Coronary artery (tissue), 2 donors: ENCODE measurements around the gene MYO16.

ENCODE experiments used
- DNase-seq: peaks from one replicate; pipeline ENCODE4 v3.0.0-alpha.2; 2017; ENCODE audit warnings: low spot score
- H3K27ac ChIP-seq, 2 donors: fragments of 200-600 bp; sonication (generic); one replicate each; pipeline ENCODE4 v1.5.1; 2016 to 2019
- H3K4me3 ChIP-seq: fragments of 200-600 bp; sonication (generic); 2 replicates; pipeline ENCODE4 v1.5.1; 2016; ENCODE audit warnings: mild to moderate bottlenecking, moderate library complexity
- CTCF ChIP-seq: fragments of 200-600 bp; sonication (generic); IDR thresholded peaks from one replicate; pipeline ENCODE4 v1.5.1; 2019; ENCODE audit warnings: antibody characterized with exemption

Gene MYO16

GRCh38 chr13:108963276-108963810 lies 333.9 kb downstream of the MYO16 start:
- no peak for TF ChIP-seq CTCF
- no peak for DNase-seq
- H3K4me3 ChIP-seq, result no peak overlapping the region
- no peak overlapping the region for H3K27ac ChIP-seq

- Histone ChIP-seq H3K27ac (no peak overlapping the region), H3K4me3 (no peak overlapping the region)
- TF ChIP-seq CTCF, result no peak
- DNase-seq, result no peak
Observed at GRCh38 chr13:108963846-108964600, 334.6 kb downstream of the MYO16 start.

- no peak for DNase-seq
- TF ChIP-seq CTCF, result no peak
Observed at GRCh38 chr13:108964606-108965005, 335.2 kb downstream of the MYO16 start.

GRCh38 chr13:108967371-108967770 lies 338.0 kb downstream of the MYO16 start:
- H3K4me3 ChIP-seq, result no peak overlapping the region
- no peak for TF ChIP-seq CTCF
- H3K27ac ChIP-seq, result no peak overlapping the region
- no peak for DNase-seq

More at GRCh38 chr13:108964606-108965005, 335.2 kb downstream of the MYO16 start:
- no peak overlapping the region for H3K4me3 ChIP-seq
- H3K27ac ChIP-seq, result no peak overlapping the region

GRCh38 chr13:108968566-108968965 lies 339.2 kb downstream of the MYO16 start:
- TF ChIP-seq CTCF, result no peak

GRCh38 chr13:108974686-108975085 lies 345.3 kb downstream of the MYO16 start:
- no peak for TF ChIP-seq CTCF
- no peak overlapping the region for H3K4me3 ChIP-seq
- no peak for DNase-seq
- no peak overlapping the region for H3K27ac ChIP-seq

More at GRCh38 chr13:108968566-108968965, 339.2 kb downstream of the MYO16 start:
- H3K4me3 ChIP-seq, result no peak overlapping the region
- H3K27ac ChIP-seq, result no peak overlapping the region
- no peak for DNase-seq

GRCh38 chr13:108980237-108980636 lies 350.8 kb downstream of the MYO16 start:
- Histone ChIP-seq H3K4me3 (peak overlapping the region; percentile 8), H3K27ac (peak overlapping the region; percentile 24 to 39)

More at GRCh38 chr13:108980237-108980636, 350.8 kb downstream of the MYO16 start:
- no peak for TF ChIP-seq CTCF
- DNase-seq, result no peak
